H9 (cell line): ENCODE results near the gene FOXJ3. TPM values are rescaled to one million over a fixed set of nuclear protein-coding genes. Genes with fewer than 3 reads are reported as not detected.
A peak's percentile ranks its signal among the peaks of the same experiment; 100 is the strongest.

Experiments
- DNase-seq: peaks from one replicate; pipeline ENCODE4 v3.0.0-alpha.2; 2017
- H2AFZ ChIP-seq: one replicate; pipeline ENCODE4 v1.6.1; 2013; ENCODE audit warnings: mild to moderate bottlenecking, low read length, control low read depth, moderate library complexity
- H2AK5ac ChIP-seq: 2 replicates; pipeline ENCODE4 v1.6.1; 2013; ENCODE audit warnings: low read length, control low read depth, mixed read lengths; ENCODE audit not compliant: insufficient read length
- H2BK120ac ChIP-seq: one replicate; pipeline ENCODE4 v1.6.1; 2013; ENCODE audit warnings: low read depth, mild to moderate bottlenecking, low read length, control low read depth, inconsistent platforms; ENCODE audit not compliant: poor library complexity, severe bottlenecking
- H2BK12ac ChIP-seq: 2 replicates; pipeline ENCODE4 v1.6.1; 2013; ENCODE audit warnings: low read length, control low read depth, mixed read lengths, low read depth; ENCODE audit not compliant: insufficient read length
- H2BK15ac ChIP-seq: 2 replicates; pipeline ENCODE4 v1.6.1; 2013; ENCODE audit warnings: low read depth, low read length, control low read depth
- H2BK20ac ChIP-seq: one replicate; pipeline ENCODE4 v1.6.1; 2013; ENCODE audit warnings: low read depth, mild to moderate bottlenecking, low read length, control low read depth, inconsistent platforms; ENCODE audit not compliant: poor library complexity, severe bottlenecking
- H2BK5ac ChIP-seq: 2 replicates; pipeline ENCODE4 v1.6.1; 2013; ENCODE audit warnings: low read length, control low read depth, mixed read lengths; ENCODE audit not compliant: insufficient read length
- H3K14ac ChIP-seq: 2 replicates; pipeline ENCODE4 v1.6.1; 2013; ENCODE audit warnings: low read length, control low read depth; ENCODE audit not compliant: insufficient read depth
- H3K18ac ChIP-seq: 2 replicates; pipeline ENCODE4 v1.6.1; 2013; ENCODE audit warnings: low read depth, mild to moderate bottlenecking, mixed read lengths, low read length, control low read depth; ENCODE audit not compliant: insufficient read length
- H3K23ac ChIP-seq: 2 replicates; pipeline ENCODE4 v1.6.1; 2013; ENCODE audit warnings: low read length, control low read depth, mixed read lengths, low read depth; ENCODE audit not compliant: insufficient read length
- H3K23me2 ChIP-seq: 2 replicates; pipeline ENCODE4 v1.6.1; 2013; ENCODE audit warnings: low read depth, mild to moderate bottlenecking, mixed read lengths, low read length, control low read depth; ENCODE audit not compliant: insufficient read length, poor library complexity, severe bottlenecking
- H3K27ac ChIP-seq: 2 replicates; pipeline ENCODE4 v1.5.1; 2013; ENCODE audit warnings: low read length, control low read depth, mixed read lengths, low read depth; ENCODE audit not compliant: insufficient read length
- H3K27me3 ChIP-seq: 2 replicates; pipeline ENCODE4 v1.6.1; 2013; ENCODE audit warnings: low read length, control low read depth, inconsistent platforms; ENCODE audit not compliant: insufficient read depth
- H3K4ac ChIP-seq: 2 replicates; pipeline ENCODE4 v1.6.1; 2013; ENCODE audit warnings: low read depth, mild to moderate bottlenecking, control low read depth, inconsistent platforms, low read length, moderate library complexity
- H3K4me1 ChIP-seq: 2 replicates; pipeline ENCODE4 v1.6.1; 2013; ENCODE audit warnings: low read length, control low read depth, inconsistent platforms; ENCODE audit not compliant: insufficient read depth
- H3K4me2 ChIP-seq: 2 replicates; pipeline ENCODE4 v1.6.1; 2013; ENCODE audit warnings: low read length, control low read depth, mixed read lengths; ENCODE audit not compliant: insufficient read length, insufficient read depth
- H3K56ac ChIP-seq: 2 replicates; pipeline ENCODE4 v1.6.1; 2013; ENCODE audit warnings: low read depth, mild to moderate bottlenecking, mixed read lengths, low read length, control low read depth; ENCODE audit not compliant: insufficient read length
- H3K79me1 ChIP-seq: 2 replicates; pipeline ENCODE4 v1.6.1; 2013; ENCODE audit warnings: low read depth, mild to moderate bottlenecking, moderate library complexity, low read length, control low read depth, inconsistent platforms; ENCODE audit not compliant: insufficient read depth, poor library complexity, severe bottlenecking
- H3K79me2 ChIP-seq: 2 replicates; pipeline ENCODE4 v1.6.1; 2013; ENCODE audit warnings: low read length, control low read depth, inconsistent platforms; ENCODE audit not compliant: insufficient read depth
- H3K9ac ChIP-seq: 2 replicates; pipeline ENCODE4 v1.6.1; 2013; ENCODE audit warnings: low read length, control low read depth, mixed read lengths; ENCODE audit not compliant: insufficient read length; ENCODE audit errors: extremely low read depth
- H3K9me3 ChIP-seq: one replicate; pipeline ENCODE4 v1.6.1; 2013; ENCODE audit warnings: low read depth, low read length, inconsistent platforms; ENCODE audit not compliant: control insufficient read depth
- H3T11ph ChIP-seq: one replicate; pipeline ENCODE4 v1.6.1; 2013; ENCODE audit warnings: mild to moderate bottlenecking, low read length, control low read depth, inconsistent platforms
- H4K20me1 ChIP-seq: one replicate; pipeline ENCODE4 v1.6.1; 2013; ENCODE audit not compliant: control insufficient read depth, insufficient read length, insufficient read depth
- H4K5ac ChIP-seq: 2 replicates; pipeline ENCODE4 v1.6.1; 2013; ENCODE audit warnings: low read depth, mild to moderate bottlenecking, mixed read lengths, low read length, control low read depth; ENCODE audit not compliant: insufficient read length
- H4K8ac ChIP-seq: replicated peaks from 2 replicates; pipeline ENCODE4 v1.6.1; 2013; ENCODE audit warnings: low read length, control low read depth, mixed read lengths, low read depth; ENCODE audit not compliant: insufficient read length
- H4K91ac ChIP-seq: 2 replicates; pipeline ENCODE4 v1.6.1; 2013; ENCODE audit warnings: low read depth, mild to moderate bottlenecking, moderate library complexity, mixed read lengths, low read length, control low read depth; ENCODE audit not compliant: insufficient read length
- H3K27ac Mint-ChIP-seq, 3 experiments: 2 replicates in 2 of 3; 3 replicates in 1 of 3; pipeline ENCODE4 v1.8.0; 2020 to 2021; ENCODE audit warnings: mixed read lengths in 3 of 3, mild to moderate bottlenecking in 1 of 3, moderate library complexity in 1 of 3
- H3K27me3 Mint-ChIP-seq: 2 replicates; pipeline ENCODE4 v1.8.0; 2021; ENCODE audit warnings: low read depth, mild to moderate bottlenecking, moderate library complexity, mixed read lengths
- H3K36me3 Mint-ChIP-seq, 3 experiments: 2 replicates in 2 of 3; 3 replicates in 1 of 3; pipeline ENCODE4 v1.8.0; 2020 to 2021; ENCODE audit warnings: low read depth in 3 of 3, mixed read lengths in 3 of 3; ENCODE audit not compliant: insufficient read depth in 1 of 3
- H3K4me1 Mint-ChIP-seq, 2 experiments: 2 replicates each; pipeline ENCODE4 v1.8.0; 2020; ENCODE audit warnings: mixed read lengths in 2 of 2
- H3K4me3 Mint-ChIP-seq, 2 experiments: 2 replicates in 1 of 2; 3 replicates in 1 of 2; pipeline ENCODE4 v1.8.0; 2020 to 2021; ENCODE audit warnings: mild to moderate bottlenecking in 2 of 2, mixed read lengths in 2 of 2, moderate library complexity in 1 of 2
- H3K9me3 Mint-ChIP-seq, 2 experiments: 2 replicates in 1 of 2; 3 replicates in 1 of 2; pipeline ENCODE4 v1.8.0; 2020; ENCODE audit warnings: mild to moderate bottlenecking in 2 of 2, mixed read lengths in 2 of 2, moderate library complexity in 1 of 2
- WGBS: extraction: QIAGEN DNeasy Blood & Tissue Kit; methylation state at CpG from one replicate; pipeline ENCODE4 v1.1.7; 2013; ENCODE audit warnings: missing lambda C conversion rate, low lambda C conversion rate, mixed read lengths; ENCODE audit not compliant: insufficient read length; ENCODE audit errors: extremely low coverage; 5-methylcytosine and 5-hydroxymethylcytosine counted together
- total RNA-seq: library from RNA; stranded (reverse); gene quantifications from 2 replicates; pipeline ENCODE4 v1.2.1, GENCODE V29; 2021
- TF ChIP-seq, protein P1 (sequence below): fragments of 200-600 bp; sonication (generic); conservative IDR thresholded peaks from 3 replicates; pipeline ENCODE4 v1.8.0; 2021; ENCODE audit warnings: antibody characterized with exemption, mild to moderate bottlenecking

FOXJ3 gene
- total RNA-seq, 1 experiment from 2014 or later = 49.9 TPM

DNA sequence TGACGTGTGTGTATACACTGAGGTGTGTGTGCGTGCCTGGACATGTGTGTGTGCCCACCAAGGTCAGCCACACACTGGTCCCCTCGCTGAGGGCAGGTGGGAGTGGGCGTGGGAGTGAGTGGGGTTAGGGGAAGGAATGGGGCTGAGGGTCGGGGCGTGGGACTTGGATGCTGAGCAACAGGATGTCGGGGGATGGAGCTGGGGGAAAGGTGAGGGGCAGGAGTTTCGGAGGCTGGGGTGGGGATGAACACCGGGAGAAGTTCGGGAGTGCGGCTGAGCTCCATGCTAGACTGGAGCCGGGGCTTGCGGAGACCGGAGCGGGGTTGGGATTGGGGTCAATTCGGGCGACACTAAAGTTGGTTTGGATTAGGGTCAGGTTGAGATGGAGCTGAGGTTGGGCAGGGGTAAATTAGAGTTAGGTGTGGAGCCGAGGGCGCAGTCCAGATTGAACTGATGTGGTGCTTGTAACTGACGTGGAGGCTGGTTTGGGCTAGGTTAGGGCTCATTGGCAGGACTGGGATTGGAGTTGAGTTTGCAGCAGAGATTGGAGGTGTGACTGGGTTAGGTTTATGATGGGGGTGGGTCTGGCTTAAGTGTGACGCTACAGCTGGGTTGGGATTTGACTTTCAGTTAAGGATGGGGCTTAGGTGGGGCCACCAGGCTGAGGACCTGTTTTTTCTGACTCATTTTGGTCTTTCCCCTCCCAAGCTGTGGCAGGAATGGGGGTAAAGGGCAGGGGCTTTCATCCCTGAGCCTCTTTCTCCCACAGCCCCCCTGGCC, 167.2 kb downstream of the FOXJ3 start:
- H3K18ac ChIP-seq = no peak overlapping the region
- no peaks in the 10 kb centered on the region; the same call in 1 of the 2 replicates for H3K4me1 ChIP-seq
- no peak for DNase-seq
- no peak overlapping the region for H4K91ac ChIP-seq
- Mint-ChIP-seq H3K27me3 (no peaks in the 10 kb centered on the region; the same call in 1 of the 2 replicates), H3K4me1 (peaks cover 12 to 15% of the 10 kb centered on the region in 2 experiments), H3K27ac (peak overlapping the region in 2 of 3 experiments; percentile 56 to 87; a peak in 3 of 7 replicates), H3K4me3 (peak overlapping the region in 1 of 2 experiments; percentile 14; a peak in 1 of 5 replicates), H3K36me3 (no peaks in the 10 kb centered on the region), H3K9me3 (no peaks in the 10 kb centered on the region; a peak in 2 of 5 replicates)
- no peak overlapping the region for H3K56ac ChIP-seq
- no peak overlapping the region for H3K27ac ChIP-seq
- no peak overlapping the region for H3K4ac ChIP-seq
- no peak overlapping the region for H3K4me2 ChIP-seq
- H3K79me2 ChIP-seq = no peaks in the 10 kb centered on the region
- no peak overlapping the region for H3K9ac ChIP-seq
- no peak overlapping the region for H2BK20ac ChIP-seq
- no peaks in the 10 kb centered on the region for H3K9me3 ChIP-seq
- H4K8ac ChIP-seq = no peak overlapping the region
- H2BK120ac ChIP-seq = no peak overlapping the region
- no peaks in the 10 kb centered on the region for H3K79me1 ChIP-seq
- H4K20me1 ChIP-seq = no peaks in the 10 kb centered on the region
- no peaks in the 10 kb centered on the region for H3K27me3 ChIP-seq
- H3K23ac ChIP-seq = no peak overlapping the region
- H4K5ac ChIP-seq = peak overlapping the region; percentile 65
- H2BK15ac ChIP-seq = no peak overlapping the region
- TF ChIP-seq, protein P1, sequence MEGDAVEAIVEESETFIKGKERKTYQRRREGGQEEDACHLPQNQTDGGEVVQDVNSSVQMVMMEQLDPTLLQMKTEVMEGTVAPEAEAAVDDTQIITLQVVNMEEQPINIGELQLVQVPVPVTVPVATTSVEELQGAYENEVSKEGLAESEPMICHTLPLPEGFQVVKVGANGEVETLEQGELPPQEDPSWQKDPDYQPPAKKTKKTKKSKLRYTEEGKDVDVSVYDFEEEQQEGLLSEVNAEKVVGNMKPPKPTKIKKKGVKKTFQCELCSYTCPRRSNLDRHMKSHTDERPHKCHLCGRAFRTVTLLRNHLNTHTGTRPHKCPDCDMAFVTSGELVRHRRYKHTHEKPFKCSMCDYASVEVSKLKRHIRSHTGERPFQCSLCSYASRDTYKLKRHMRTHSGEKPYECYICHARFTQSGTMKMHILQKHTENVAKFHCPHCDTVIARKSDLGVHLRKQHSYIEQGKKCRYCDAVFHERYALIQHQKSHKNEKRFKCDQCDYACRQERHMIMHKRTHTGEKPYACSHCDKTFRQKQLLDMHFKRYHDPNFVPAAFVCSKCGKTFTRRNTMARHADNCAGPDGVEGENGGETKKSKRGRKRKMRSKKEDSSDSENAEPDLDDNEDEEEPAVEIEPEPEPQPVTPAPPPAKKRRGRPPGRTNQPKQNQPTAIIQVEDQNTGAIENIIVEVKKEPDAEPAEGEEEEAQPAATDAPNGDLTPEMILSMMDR = no peak
- H2BK5ac ChIP-seq = no peak overlapping the region
- H2AFZ ChIP-seq = no peak overlapping the region
- H3T11ph ChIP-seq = no peak overlapping the region
- no peaks in the 10 kb centered on the region for H3K23me2 ChIP-seq
- H2BK12ac ChIP-seq = no peak overlapping the region
- no peak overlapping the region for H2AK5ac ChIP-seq
- no CpG with 5 or more reads among the region's 21 CpGs for WGBS
- peak overlapping the region; percentile 39; the same call in 1 of the 2 replicates for H3K14ac ChIP-seq
